GM12878 (cell line): ENCODE data around the gene CD48. TPM values are rescaled to one million over a fixed set of nuclear protein-coding genes. Genes with fewer than 3 reads are reported as not detected.

ENCODE experiments used
- ATAC-seq: fragments of 200-7000 bp; cut with Tn5 transposase; 3 replicates; pipeline ENCODE4 v1.9.1; 2020; ENCODE audit warnings: mild to moderate bottlenecking, moderate library complexity
- BruUV-seq: library from RNA; stranded (reverse); fragments of 400-500 nt; replicated peaks from 2 replicates; lab custom pipeline; 2021; lab: Mats Ljungman, UMichigan
- CTCF ChIA-PET: fragments of 300-600 bp; sonication (Branson Sonifier 250); formaldehyde crosslinking; extraction: SDS; loops from one replicate; lab custom pipeline; 2021; ENCODE audit warnings: inconsistent platforms; lab: Yijun Ruan, JAX
- POLR2A ChIA-PET: fragments of 350-600 bp; formaldehyde crosslinking; extraction: SDS; loops from one replicate; lab custom pipeline; 2021; ENCODE audit warnings: inconsistent platforms; lab: Charles Lee
- RAD21 ChIA-PET: fragments of 300-600 bp; sonication (Branson Sonifier 250); formaldehyde crosslinking; loops from one replicate; lab custom pipeline; 2023; ENCODE audit warnings: antibody characterized with exemption; ENCODE audit not compliant: unreplicated experiment; lab: Charles Lee
- SMC1A ChIA-PET: fragments of 300-600 bp; sonication (Branson Sonifier 250); formaldehyde crosslinking; loops from one replicate; lab custom pipeline; 2023; ENCODE audit not compliant: unreplicated experiment, uncharacterized antibody; lab: Charles Lee
- DNase-seq: peaks from one replicate; pipeline ENCODE4 v3.0.0-alpha.2; 2011; ENCODE audit warnings: low read depth, low spot score
- FAIRE-seq: peaks from 3 replicates; lab custom pipeline; 2011; peaks lifted over from hg19 to GRCh38; lab: Jason Lieb, UNC
- H2AFZ ChIP-seq: 2 replicates; pipeline ENCODE4 v1.6.0; 2011; ENCODE audit warnings: low read depth, low read length, control low read depth; ENCODE audit not compliant: control insufficient read depth
- H3K27ac ChIP-seq: 2 replicates; pipeline ENCODE4 v1.5.1; 2011; ENCODE audit warnings: control low read depth; ENCODE audit not compliant: control insufficient read depth, insufficient read depth
- H3K27me3 ChIP-seq, 2 experiments: replicated peaks in 1 of 2; 2 replicates each; pipeline versions ENCODE4 v1.6.0 to v1.6.1; 2011; ENCODE audit warnings: low read length in 1 of 2; ENCODE audit not compliant: control insufficient read depth in 2 of 2, insufficient read depth in 2 of 2
- H3K36me3 ChIP-seq, 2 experiments: 2 replicates each; pipeline ENCODE4 v1.5.1; 2011; ENCODE audit warnings: low read length in 1 of 2; ENCODE audit not compliant: control insufficient read depth in 2 of 2, insufficient read depth in 2 of 2
- H3K4me1 ChIP-seq: 2 replicates; pipeline ENCODE4 v1.6.1; 2011; ENCODE audit warnings: mild to moderate bottlenecking, low read length, moderate library complexity, mixed read lengths; ENCODE audit not compliant: control insufficient read depth, insufficient read depth
- H3K4me2 ChIP-seq: 2 replicates; pipeline ENCODE4 v1.6.0; 2011; ENCODE audit warnings: control low read depth; ENCODE audit not compliant: control insufficient read depth, insufficient read depth
- H3K4me3 ChIP-seq: fragments of 200-600 bp; sonication (generic); 2 replicates; pipeline ENCODE4 v1.5.1; 2016
- H3K79me2 ChIP-seq: 2 replicates; pipeline ENCODE4 v1.6.0; 2011; ENCODE audit warnings: low read length; ENCODE audit not compliant: control insufficient read depth, insufficient read depth
- H3K9ac ChIP-seq: 2 replicates; pipeline ENCODE4 v1.8.0; 2011; ENCODE audit warnings: low read length, control low read depth, mixed read lengths; ENCODE audit not compliant: control insufficient read depth, insufficient read depth
- H3K9me3 ChIP-seq: replicated peaks from 3 replicates; pipeline ENCODE4 v1.5.1; 2011; ENCODE audit warnings: mild to moderate bottlenecking, low read length; ENCODE audit not compliant: control insufficient read depth, insufficient read depth
- H4K20me1 ChIP-seq: 2 replicates; pipeline ENCODE4 v1.6.0; 2011; ENCODE audit not compliant: control insufficient read depth, insufficient read depth
- BCL11A ChIP-seq: IDR thresholded peaks from 2 replicates; pipeline ENCODE4 v1.6.1; 2011; ENCODE audit warnings: low read depth, low read length
- CBFB ChIP-seq: IDR thresholded peaks from 2 replicates; pipeline ENCODE4 v1.6.1; 2016; ENCODE audit warnings: antibody characterized with exemption, low read depth
- CREM ChIP-seq: IDR thresholded peaks from 2 replicates; pipeline ENCODE4 v1.6.1; 2014; ENCODE audit warnings: antibody characterized with exemption, low read depth
- EED ChIP-seq: sonication (generic); IDR thresholded peaks from 2 replicates; pipeline ENCODE4 v1.6.1; 2016; ENCODE audit warnings: antibody characterized with exemption, low read depth
- EP300 ChIP-seq, 2 experiments: fragments of 150-350 bp in 1 of 2; IDR thresholded peaks; 2 replicates each; pipeline ENCODE4 v1.6.1; 2011 to 2012; ENCODE audit warnings: low read depth in 2 of 2, low read length in 2 of 2, borderline replicate concordance in 1 of 2, improper control_type of control experiment in 1 of 2, inconsistent platforms in 1 of 2; ENCODE audit not compliant: control insufficient read depth in 1 of 2
- ESRRA ChIP-seq: IDR thresholded peaks from 2 replicates; pipeline ENCODE4 v1.6.1; 2012; ENCODE audit warnings: mild to moderate bottlenecking, low read length, improper control_type of control experiment
- IKZF1 ChIP-seq: fragments of 450-650 bp; conservative IDR thresholded peaks from 2 replicates; pipeline ENCODE4 v1.6.1; 2017; ENCODE audit warnings: antibody characterized with exemption, mild to moderate bottlenecking
- KAT2A ChIP-seq: conservative IDR thresholded peaks from 2 replicates; pipeline ENCODE4 v1.6.1; 2011; ENCODE audit warnings: low read depth, low read length; ENCODE audit not compliant: control insufficient read depth
- MEF2A ChIP-seq: IDR thresholded peaks from 2 replicates; pipeline ENCODE4 v1.6.1; 2011; ENCODE audit warnings: low read depth, mild to moderate bottlenecking, low read length, moderate library complexity; ENCODE audit not compliant: insufficient read depth
- MLLT1 ChIP-seq: fragments of 450-650 bp; IDR thresholded peaks from 2 replicates; pipeline ENCODE4 v1.6.1; 2016; ENCODE audit warnings: mild to moderate bottlenecking
- MTA2 ChIP-seq: fragments of 450-650 bp; IDR thresholded peaks from 2 replicates; pipeline ENCODE4 v1.6.1; 2016; ENCODE audit warnings: low read depth, mild to moderate bottlenecking, moderate library complexity
- NR2F1 ChIP-seq: fragments of 450-650 bp; conservative IDR thresholded peaks from 2 replicates; pipeline ENCODE4 v1.6.1; 2017; ENCODE audit warnings: mild to moderate bottlenecking
- REST ChIP-seq: IDR thresholded peaks from 2 replicates; pipeline ENCODE4 v1.6.1; 2012; ENCODE audit warnings: mild to moderate bottlenecking, low read depth, low read length
- RUNX3 ChIP-seq: IDR thresholded peaks from 2 replicates; pipeline ENCODE4 v1.6.1; 2012; ENCODE audit warnings: low read length, inconsistent platforms
- SPI1 ChIP-seq: IDR thresholded peaks from 2 replicates; pipeline ENCODE4 v1.6.1; 2011; ENCODE audit warnings: low read depth, mild to moderate bottlenecking, low read length, moderate library complexity, borderline replicate concordance; ENCODE audit not compliant: insufficient read depth
- ZBED1 ChIP-seq: IDR thresholded peaks from 2 replicates; pipeline ENCODE4 v1.6.1; 2016; ENCODE audit warnings: borderline replicate concordance
- WGBS: methylation state at CpG from one replicate; pipeline ENCODE4 v1.1.6; 2016; ENCODE audit warnings: low lambda C conversion rate; ENCODE audit not compliant: insufficient replicate concordance, insufficient coverage; ENCODE audit errors: missing lambda C conversion rate; 5-methylcytosine and 5-hydroxymethylcytosine counted together
- in situ Hi-C: fragments of 300-500 bp; cut with MboI; formaldehyde crosslinking; loops from 9 replicates; pipeline ENCODE4 v1.14.3; 2018; ENCODE audit warnings: mixed read lengths
- intact Hi-C: fragments of 100-400 bp; cut with micrococcal nuclease; formaldehyde crosslinking; loops from one replicate; pipeline ENCODE4 v1.14.2; 2022; ENCODE audit not compliant: unreplicated experiment
- polyA plus RNA-seq, 11 experiments: library from polyadenylated mRNA; depleted of rRNA in 4 of 11; unstranded in 6 of 11; stranded (reverse) in 5 of 11; fragments of >200 nt; fragmentation: Nextera tagmentation in 4 of 11; fragmentation: Illumina TruSeq in 1 of 11; extraction: Ambion mirVana in 4 of 11; extraction: Trizol in 1 of 11; gene quantifications; 1 replicate in 1 of 11; 2 replicates in 10 of 11; pipeline versions ENCODE4 v1.2.1 to v1.2.3, GENCODE V29; 2011 to 2016; ENCODE audit warnings: inconsistent platforms in 2 of 11, missing spikeins in 2 of 11, low read depth in 1 of 11
- total RNA-seq, 4 experiments: library from RNA; depleted of rRNA in 3 of 4; stranded (reverse); fragments of >200 nt in 3 of 4; fragmentation: Illumina TruSeq in 1 of 4; extraction: Trizol in 1 of 4; gene quantifications; 2 replicates each; pipeline versions ENCODE4 v1.2.1 to v1.2.3, GENCODE V29; 2013 to 2021
- TF ChIP-seq, protein P1 (sequence below): fragments of 450-650 bp; IDR thresholded peaks from 2 replicates; pipeline ENCODE4 v1.6.1; 2017; ENCODE audit warnings: mild to moderate bottlenecking, low read depth, inconsistent platforms; ENCODE audit not compliant: poor library complexity, severe bottlenecking

Gene CD48
- total and polyA plus RNA-seq, 10 of the 15 experiments (the other 5 are each of a cell fraction or from before 2014, with no cell fraction given), result 302 to 1,315 (median 430) TPM

- RAD21 ChIA-PET, result interaction anchor here (0.6 to 5.3 kb wide), 12 partner anchors 9 to 199 kb away, joined by 3 to 42 read pairs (median 4); partner anchors contain the start of gene SLAMF1
- Histone ChIP-seq H3K27ac (peak overlapping the region; percentile 75), H3K4me1 (peaks cover 42% of the 10 kb centered on the region), H2AFZ (no peak overlapping the region), H4K20me1 (no peaks in the 10 kb centered on the region), H3K36me3 (no peaks in the 10 kb centered on the region), H3K27me3 (no peaks in the 10 kb centered on the region), H3K4me3 (peak overlapping the region; percentile 48; the same call in 1 of the 2 replicates), H3K9me3 (no peaks in the 10 kb centered on the region; the same call in none of the 3 replicates), H3K4me2 (peak overlapping the region; percentile 73), H3K9ac (no peak overlapping the region), H3K79me2 (peaks cover 17% of the 10 kb centered on the region)
- SMC1A ChIA-PET, result interaction anchor here (0.6 to 6.4 kb wide), 15 partner anchors 8 to 485 kb away, joined by 3 to 79 read pairs (median 4); partner anchors contain the start of gene SLAMF1
- WGBS, result 0% methylated on average over 3 of the region's 3 CpGs
- in situ Hi-C loops, result no loop called here
- POLR2A ChIA-PET, result interaction anchor here (0.6 to 3.5 kb wide), 13 partner anchors 8 to 77 kb away, joined by 3 to 20 read pairs (median 3); partner anchors contain the start of genes CD48 and SLAMF1
- DNase-seq (peak; percentile 73), FAIRE-seq (peak; percentile 49), ATAC-seq (peak; percentile 90)
- CTCF ChIA-PET, result interaction anchor here (0.8 to 6.4 kb wide), 4 partner anchors 10 to 113 kb away, joined by 3 to 60 read pairs (median 6); no protein-coding TSS in a partner anchor
- no TSS peak for BruUV-seq
- intact Hi-C loops, result loop anchor here (1.0 kb wide), 1 partner anchor 17 kb away; the partner anchor contains the start of gene SLAMF1
- TF ChIP-seq NR2F1 (peak; percentile 48; the same call in 1 of the 2 replicates), ZBED1 (peak; percentile 46; the same call in 1 of the 2 replicates), REST (no peak), IKZF1 (peak; percentile 87), KAT2A (no peak), EP300 (IDR thresholded peaks at IDR 0.05; ENCODE audit: borderline replicate concordance in 1 of 2, control insufficient read depth in 1 of 2, low read depth in 2 of 2, low read length in 2 of 2) (peak; percentile 29 to 41; a peak in 1 of 4 replicates), CREM (peak; percentile 44; the same call in 1 of the 2 replicates), BCL11A (0 out of 2 replicates have a peak, but pooled peaks have one; percentile 24), EED (peak; percentile 85), RUNX3 (peak; percentile 88), CBFB (peak; percentile 20; the same call in 1 of the 2 replicates), MEF2A (no peak), ESRRA (no peak), MLLT1 (no peak), MTA2 (peak; percentile 47; the same call in 1 of the 2 replicates), SPI1 (peak; percentile 81)
- TF ChIP-seq, protein P1, sequence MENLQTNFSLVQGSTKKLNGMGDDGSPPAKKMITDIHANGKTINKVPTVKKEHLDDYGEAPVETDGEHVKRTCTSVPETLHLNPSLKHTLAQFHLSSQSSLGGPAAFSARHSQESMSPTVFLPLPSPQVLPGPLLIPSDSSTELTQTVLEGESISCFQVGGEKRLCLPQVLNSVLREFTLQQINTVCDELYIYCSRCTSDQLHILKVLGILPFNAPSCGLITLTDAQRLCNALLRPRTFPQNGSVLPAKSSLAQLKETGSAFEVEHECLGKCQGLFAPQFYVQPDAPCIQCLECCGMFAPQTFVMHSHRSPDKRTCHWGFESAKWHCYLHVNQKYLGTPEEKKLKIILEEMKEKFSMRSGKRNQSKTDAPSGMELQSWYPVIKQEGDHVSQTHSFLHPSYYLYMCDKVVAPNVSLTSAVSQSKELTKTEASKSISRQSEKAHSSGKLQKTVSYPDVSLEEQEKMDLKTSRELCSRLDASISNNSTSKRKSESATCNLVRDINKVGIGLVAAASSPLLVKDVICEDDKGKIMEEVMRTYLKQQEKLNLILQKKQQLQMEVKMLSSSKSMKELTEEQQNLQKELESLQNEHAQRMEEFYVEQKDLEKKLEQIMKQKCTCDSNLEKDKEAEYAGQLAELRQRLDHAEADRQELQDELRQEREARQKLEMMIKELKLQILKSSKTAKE, result peak; percentile 26
These were observed 47.0 kb downstream of the CD48 start for GRCh38 chr1:160664573-160665051.
